HL-60/S4 (cell line): ENCODE results near the gene NDUFB2.
"Not testable (repeated sequence)": the region's sequence is repeated elsewhere in the genome, so short reads cannot be mapped to it uniquely, and the experiment has no call there.

Source experiments
- in situ Hi-C: fragments of 300-500 bp; cut with MboI; formaldehyde crosslinking; loops from 2 replicates; pipeline ENCODE4 v1.14.3; 2022; ENCODE audit warnings: low sequenced_read_pairs

NDUFB2 gene

GRCh38 chr7:140696680-140697446 lies at the start of gene NDUFB2:
TSS of gene NDUFB2 (plus strand) at chr7:140696708. CDS start at chr7:140696745, 37 bp downstream.
- in situ Hi-C loops, result no loop called here

DNA sequence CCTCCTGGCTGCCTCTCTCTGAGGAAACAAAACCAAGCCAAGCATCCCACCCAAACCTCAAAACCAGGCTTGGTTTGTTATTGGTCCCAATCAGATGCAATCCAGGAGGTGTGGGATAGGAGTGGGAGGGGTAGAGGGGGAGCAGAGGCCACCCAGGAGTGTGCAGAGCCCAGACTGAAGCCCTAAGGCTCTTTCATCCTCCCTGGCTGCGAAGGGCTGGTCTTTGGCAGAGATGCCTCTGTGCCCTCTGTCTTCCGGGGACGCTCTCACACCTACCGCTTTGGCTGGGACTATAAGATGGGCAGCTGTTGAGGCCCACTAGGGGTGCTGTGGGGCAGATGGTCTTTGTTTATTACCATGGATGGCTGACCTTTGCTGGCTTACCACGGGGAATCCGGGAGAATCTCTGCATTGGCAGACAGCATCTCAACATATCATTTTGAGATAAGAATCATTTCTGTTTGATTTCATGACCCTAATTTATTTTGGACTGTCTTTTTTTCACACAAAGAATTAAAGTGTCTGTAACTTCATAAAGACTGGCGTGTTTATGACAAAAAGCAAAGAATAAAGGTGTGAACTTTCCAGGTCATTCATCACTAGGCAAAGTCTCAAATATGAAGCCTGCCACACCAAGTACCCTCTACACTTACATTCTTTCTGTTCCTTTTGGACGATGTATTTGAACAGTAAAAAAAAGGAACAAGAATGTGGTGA lies 49.4 kb upstream of the NDUFB2 start:
- in situ Hi-C loops, result no loop called here

DNA sequence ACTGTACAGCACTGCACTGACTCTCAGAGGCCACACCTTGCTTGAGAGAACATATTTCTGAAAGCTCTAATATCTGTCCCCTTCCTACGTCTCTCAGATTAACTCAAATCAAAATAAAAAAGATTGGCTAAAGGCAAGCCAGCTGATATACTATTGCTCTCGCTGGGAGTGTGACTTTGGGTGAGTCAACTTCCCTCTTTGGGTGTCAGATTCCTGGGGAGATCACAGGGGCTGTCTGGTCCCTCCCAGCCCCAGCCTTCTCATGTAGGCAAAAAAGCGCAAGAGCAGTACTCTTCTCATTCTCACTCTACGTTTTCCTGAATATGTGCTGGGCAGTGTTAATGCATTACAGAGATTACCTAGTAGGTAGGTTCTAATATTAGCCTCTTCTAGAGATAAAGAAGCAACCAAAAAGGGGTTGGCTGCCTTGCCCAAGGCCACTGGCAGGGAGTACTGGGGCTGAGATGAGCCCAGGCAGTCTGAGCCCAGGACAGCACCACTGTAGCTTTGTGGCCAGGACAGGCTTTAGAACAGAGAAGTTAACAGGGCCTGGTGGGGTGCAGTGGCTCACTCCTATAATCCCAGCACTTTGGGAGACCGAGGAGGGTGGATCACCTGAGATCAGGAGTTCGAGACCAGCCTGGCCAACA lies 46.8 kb upstream of the NDUFB2 start:
- in situ Hi-C loops, result no loop called here

DNA sequence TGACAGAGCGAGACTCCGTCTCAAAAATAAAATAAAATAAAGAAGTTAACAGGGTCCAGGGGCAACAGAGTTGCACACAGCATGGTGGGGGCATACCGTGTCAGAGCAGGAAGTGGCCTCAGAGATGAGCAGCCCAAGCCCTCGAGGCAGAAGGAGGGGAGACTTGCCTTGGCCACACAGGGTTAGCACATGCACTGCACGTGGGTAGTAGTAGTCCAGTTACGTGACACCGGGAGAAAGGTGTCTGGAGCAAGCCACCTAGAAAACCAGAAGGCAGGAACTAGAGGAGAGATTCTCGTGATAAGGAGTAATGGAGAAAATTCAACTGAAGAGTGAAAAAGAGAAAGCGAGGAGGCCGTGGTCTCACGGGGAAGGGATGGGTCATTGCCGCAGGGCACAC lies 46.1 kb upstream of the NDUFB2 start:
- in situ Hi-C loops, result no loop called here

GRCh38 chr7:140653319-140654108 lies 43.0 kb upstream of the NDUFB2 start:
- in situ Hi-C loops, result no loop called here

DNA sequence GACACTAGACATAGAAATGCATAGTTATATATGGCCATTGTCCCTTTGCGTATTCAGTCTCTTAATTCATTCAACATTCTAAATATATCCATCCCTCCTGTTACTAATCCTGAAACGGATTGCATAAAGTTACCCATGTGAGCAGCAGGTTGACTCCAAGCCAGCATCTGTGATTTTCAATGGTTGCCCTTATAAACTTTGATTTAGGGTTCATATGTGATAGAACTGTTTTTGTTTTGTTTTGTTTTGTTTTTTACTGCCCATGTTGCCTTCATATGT lies 42.5 kb upstream of the NDUFB2 start:
- in situ Hi-C loops, result no loop called here

DNA sequence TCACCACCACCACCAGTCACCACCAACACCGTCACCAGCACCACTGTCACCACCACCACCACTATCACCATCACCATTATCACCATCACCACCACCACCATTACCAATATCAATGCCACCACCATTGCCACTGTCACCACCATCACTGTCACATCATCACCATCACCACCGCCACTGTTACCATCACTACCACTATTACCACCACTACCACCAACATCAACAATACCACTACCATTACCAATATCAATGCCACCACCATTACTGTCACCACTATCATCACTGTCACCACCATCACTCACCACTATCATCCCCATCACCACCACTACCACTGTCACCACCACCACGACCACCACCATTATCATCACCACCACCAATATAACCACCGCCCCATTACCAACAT lies 41.8 kb upstream of the NDUFB2 start:
- in situ Hi-C loops, result no loop called here

DNA sequence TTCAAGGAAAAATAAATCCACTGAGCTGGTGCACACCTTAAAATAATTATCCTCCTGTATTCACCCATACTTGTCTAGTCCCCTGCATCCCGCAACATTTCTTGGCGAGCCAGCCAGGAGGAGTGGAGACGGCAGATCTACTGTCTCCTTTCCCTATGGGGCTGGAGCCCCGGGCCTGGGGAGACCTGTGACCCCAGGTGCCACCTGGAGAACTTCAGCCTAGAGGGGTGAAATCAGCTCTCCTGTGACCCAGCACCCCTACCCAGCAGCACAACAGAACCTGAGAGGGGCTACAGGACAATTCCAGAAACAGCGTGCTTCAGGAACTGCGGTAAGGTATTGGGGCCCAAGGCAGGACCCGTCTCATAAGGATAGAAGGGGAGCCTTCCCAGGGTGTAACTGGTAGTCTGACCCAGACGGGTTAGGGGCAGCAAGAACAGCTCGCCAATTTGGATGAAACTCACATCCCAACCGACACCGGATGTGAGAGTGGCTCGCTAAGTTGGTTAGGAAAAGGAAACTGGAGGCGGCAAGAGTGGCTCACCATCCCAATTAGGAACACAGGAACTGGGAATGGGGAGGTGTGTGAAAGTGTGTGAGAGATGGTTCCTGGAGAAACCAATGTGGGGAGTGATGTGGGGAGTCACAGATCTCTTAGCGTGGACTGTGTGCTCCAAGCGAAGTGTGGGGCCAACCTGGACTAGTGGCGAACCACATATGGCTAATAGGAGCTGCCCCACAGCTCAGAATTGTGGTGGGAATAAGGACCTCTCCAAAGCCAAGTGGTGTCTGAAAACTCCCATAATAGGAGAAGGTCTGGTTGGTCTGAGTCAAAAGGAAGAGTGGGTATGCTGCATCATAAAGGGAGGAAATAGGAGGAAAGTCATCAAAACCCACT lies 40.7 kb upstream of the NDUFB2 start:
- in situ Hi-C loops, result no loop called here

GRCh38 chr7:140656548-140657515 lies 39.7 kb upstream of the NDUFB2 start:
- in situ Hi-C loops, result no loop called here

GRCh38 chr7:140657891-140658290 lies 38.6 kb upstream of the NDUFB2 start:
- in situ Hi-C loops, result no loop called here

GRCh38 chr7:140659856-140660255 lies 36.7 kb upstream of the NDUFB2 start:
- in situ Hi-C loops, result no loop called here

GRCh38 chr7:140661124-140661523 lies 35.4 kb upstream of the NDUFB2 start:
- in situ Hi-C loops, result no loop called here

DNA sequence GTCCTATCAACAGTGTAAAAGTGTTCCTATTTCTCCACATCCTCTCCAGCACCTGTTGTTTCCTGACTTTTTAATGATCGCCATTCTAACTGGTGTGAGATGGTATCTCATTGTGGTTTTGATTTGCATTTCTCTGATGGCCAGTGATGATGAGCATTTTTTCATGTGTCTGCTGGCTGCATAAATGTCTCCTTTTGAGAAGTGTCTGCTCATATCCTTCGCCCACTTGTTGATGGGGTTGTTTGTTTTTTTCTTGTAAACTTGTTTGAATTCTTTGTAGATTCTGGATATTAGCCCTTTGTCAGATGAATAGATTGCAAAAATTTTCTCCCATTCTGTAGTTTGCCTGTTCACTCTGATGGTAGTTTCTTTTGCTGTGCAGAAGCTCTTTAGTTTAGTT lies 33.6 kb upstream of the NDUFB2 start:
- in situ Hi-C loops, result not testable (repeated sequence)

DNA sequence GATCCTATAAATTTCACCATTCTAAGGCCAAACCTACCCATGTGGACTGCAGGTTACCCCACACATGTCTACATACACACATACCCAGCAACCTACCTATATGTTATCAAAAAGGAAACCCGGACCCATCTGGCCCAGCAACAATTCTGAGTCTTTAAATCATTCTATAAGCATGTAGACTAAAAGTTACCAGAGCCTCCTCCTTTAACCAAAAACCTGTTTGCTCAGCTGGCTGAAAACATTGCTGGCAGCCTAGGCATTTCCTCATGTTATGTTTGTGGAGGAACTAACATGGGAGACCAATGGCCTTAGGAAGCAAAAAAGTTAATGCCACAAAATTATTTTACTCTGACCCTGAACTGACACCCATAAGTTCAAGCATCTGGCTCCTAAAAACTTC lies 29.0 kb upstream of the NDUFB2 start:
- in situ Hi-C loops, result no loop called here

DNA sequence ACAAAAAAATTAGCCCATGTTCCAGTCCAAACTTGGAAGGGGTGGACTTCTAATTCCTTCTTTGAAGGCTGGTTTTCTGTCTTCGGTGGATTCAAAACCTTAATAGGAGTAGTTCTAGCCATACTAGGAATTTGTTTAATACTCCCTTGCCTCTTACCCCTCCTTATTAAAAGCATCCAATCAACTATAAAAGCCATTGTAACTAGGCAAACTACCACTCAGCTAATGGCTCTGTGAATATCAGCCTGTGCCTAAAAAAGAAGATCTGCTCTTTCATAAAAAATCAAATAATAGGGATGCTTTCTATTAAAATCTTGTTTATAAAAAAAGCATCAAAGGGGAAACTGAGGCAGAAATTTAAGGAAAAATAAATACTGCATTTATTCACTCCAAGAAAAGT lies 27.9 kb upstream of the NDUFB2 start:
- in situ Hi-C loops, result no loop called here

DNA sequence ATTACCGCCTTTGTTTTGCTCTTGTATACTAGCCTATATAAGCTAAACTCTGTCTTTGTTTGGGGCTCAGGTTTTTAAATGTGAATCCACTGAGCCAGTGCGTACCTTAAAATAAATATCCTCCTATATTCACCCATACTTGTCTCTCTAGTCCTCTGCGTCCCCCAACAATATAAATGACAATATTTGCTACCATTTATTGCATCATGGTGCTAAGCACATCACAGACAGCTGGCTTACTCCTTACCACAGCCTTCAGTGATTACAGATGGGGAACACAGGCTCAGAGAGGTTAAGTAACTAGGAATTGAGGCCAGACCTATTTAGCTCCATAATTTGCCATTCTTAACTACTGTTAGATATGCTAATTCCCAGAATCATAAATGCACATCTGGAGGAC lies 27.2 kb upstream of the NDUFB2 start:
- in situ Hi-C loops, result no loop called here

- in situ Hi-C loops, result not testable (repeated sequence)
Measured at GRCh38 chr7:140669862-140670261, 26.6 kb upstream of the NDUFB2 start.

DNA sequence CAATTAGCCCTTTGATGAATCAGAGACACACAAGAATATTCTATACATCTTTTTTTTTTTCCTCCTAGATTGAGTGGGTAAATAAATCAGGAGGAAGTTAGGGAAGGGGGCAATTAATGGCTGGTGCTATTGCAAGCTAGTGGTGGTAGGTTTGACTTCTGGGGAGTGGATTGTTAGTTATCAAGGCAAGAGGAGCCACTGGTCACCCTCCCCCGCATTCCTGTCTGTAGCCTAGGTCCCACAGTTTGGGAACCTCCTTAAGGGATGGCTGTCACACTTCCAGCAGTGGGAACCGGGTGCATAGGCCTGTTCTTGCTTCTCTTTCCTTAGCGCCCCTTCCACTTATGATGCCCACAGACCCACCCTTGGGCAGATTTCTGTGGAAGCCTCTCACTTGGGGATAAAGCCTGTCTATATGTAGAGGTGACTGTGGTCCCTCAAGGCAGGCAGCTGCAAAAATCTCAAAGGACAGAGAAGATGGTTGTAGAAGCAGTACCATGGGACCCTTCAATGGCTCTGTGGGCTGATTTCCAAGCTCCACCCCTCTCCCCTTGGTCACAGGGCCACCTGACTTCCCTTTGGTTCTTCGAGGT lies 26.1 kb upstream of the NDUFB2 start:
- in situ Hi-C loops, result no loop called here

- in situ Hi-C loops, result no loop called here
Measured at GRCh38 chr7:140671966-140672365, 24.5 kb upstream of the NDUFB2 start.
